Adrenal gland (tissue), 5 donors: ENCODE measurements around the gene ARHGEF7.

Experiments used
- POLR2A ChIP-seq, 2 donors: fragments of 450-650 bp; IDR thresholded peaks; one replicate each; pipeline ENCODE4 v1.6.1; 2017; ENCODE audit warnings: antibody characterized with exemption in 2 of 2, mild to moderate bottlenecking in 2 of 2, moderate library complexity in 1 of 2
- TF ChIP-seq, protein P1 (sequence below), 6 experiments: fragments of 450-650 bp in 4 of 6; fragments of 200-600 bp in 2 of 6; sonication (generic) in 1 of 6; IDR thresholded peaks; 1 replicate in 5 of 6; 2 replicates in 1 of 6; pipeline versions ENCODE4 v1.5.1 to v1.8.0; 2016 to 2021; ENCODE audit warnings: antibody characterized with exemption in 6 of 6, mild to moderate bottlenecking in 2 of 6, moderate library complexity in 1 of 6
- donor health status: DM: no; HTN: no; CAD: no.

DNA sequence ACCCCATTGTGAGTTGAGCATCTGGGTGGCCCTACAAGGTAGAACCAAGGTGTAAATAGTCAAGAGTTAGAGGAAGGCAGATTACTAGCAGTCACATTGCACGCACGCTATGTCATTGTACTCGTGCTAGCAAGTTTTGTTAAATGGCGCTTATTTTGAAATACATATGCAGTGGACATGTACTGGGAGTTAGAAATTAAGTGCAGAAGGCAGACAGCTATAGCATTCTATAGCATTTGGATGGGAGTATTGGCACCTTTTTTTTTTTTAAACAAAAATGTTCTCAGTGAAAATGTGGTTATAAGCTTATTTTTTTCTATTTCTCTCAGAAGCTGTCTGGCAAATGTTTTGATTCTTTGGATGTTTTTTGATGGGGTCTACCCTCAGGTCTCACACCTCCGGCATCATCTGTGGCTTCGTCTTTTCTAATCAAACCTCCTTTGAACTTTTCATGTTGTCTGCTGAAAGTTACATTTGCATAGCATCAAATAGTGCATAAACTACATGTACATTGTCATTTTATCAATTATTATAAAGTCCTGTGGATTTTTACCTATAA, 68.1 kb downstream of the ARHGEF7 start:
- TF ChIP-seq, protein P1, sequence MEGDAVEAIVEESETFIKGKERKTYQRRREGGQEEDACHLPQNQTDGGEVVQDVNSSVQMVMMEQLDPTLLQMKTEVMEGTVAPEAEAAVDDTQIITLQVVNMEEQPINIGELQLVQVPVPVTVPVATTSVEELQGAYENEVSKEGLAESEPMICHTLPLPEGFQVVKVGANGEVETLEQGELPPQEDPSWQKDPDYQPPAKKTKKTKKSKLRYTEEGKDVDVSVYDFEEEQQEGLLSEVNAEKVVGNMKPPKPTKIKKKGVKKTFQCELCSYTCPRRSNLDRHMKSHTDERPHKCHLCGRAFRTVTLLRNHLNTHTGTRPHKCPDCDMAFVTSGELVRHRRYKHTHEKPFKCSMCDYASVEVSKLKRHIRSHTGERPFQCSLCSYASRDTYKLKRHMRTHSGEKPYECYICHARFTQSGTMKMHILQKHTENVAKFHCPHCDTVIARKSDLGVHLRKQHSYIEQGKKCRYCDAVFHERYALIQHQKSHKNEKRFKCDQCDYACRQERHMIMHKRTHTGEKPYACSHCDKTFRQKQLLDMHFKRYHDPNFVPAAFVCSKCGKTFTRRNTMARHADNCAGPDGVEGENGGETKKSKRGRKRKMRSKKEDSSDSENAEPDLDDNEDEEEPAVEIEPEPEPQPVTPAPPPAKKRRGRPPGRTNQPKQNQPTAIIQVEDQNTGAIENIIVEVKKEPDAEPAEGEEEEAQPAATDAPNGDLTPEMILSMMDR (IDR thresholded peaks at IDR 0.05) = no peak
- TF ChIP-seq POLR2A (IDR thresholded peaks at IDR 0.05) = no peak
